Astrocyte of the cerebellum (primary cell): ENCODE measurements around the gene TMEM232.

Experiments used
- DNase-seq: peaks from one replicate; pipeline ENCODE4 v3.0.0-alpha.2; 2011; ENCODE audit warnings: low read depth
- H3K4me3 ChIP-seq: 2 replicates; pipeline ENCODE4 v1.5.1; 2011; ENCODE audit warnings: mild to moderate bottlenecking, low read depth, low read length, moderate library complexity
- CTCF ChIP-seq: IDR thresholded peaks from 2 replicates; pipeline ENCODE4 v1.5.1; 2012; ENCODE audit warnings: low read length, low read depth, moderate library complexity, mild to moderate bottlenecking; ENCODE audit errors: missing control alignments
- in situ Hi-C: cut with HindIII; loops from 2 replicates; pipeline ENCODE4 v1.10.0; 2017; ENCODE audit warnings: low sequenced_read_pairs

The TMEM232 gene

GRCh38 chr5:110377943-110378342, 348.5 kb downstream of the TMEM232 start:
- H3K4me3 ChIP-seq = no peak overlapping the region
- DNase-seq = no peak
- no peak for TF ChIP-seq CTCF
- in situ Hi-C loops = no loop called here

- in situ Hi-C loops = no loop called here
- DNase-seq = no peak
- no peak overlapping the region for H3K4me3 ChIP-seq
- TF ChIP-seq CTCF = no peak
Observed at GRCh38 chr5:110377361-110377760, 349.1 kb downstream of the TMEM232 start.

- in situ Hi-C loops = no loop called here
- TF ChIP-seq CTCF = no peak
- H3K4me3 ChIP-seq = no peak overlapping the region
- DNase-seq = no peak
Observed at GRCh38 chr5:110376281-110376951, 350.1 kb downstream of the TMEM232 start.

GRCh38 chr5:110371725-110372041, 354.8 kb downstream of the TMEM232 start:
- H3K4me3 ChIP-seq = no peak overlapping the region
- TF ChIP-seq CTCF = no peak
- in situ Hi-C loops = no loop called here
- no peak for DNase-seq

GRCh38 chr5:110371011-110371724, 355.3 kb downstream of the TMEM232 start:
- DNase-seq = no peak
- TF ChIP-seq CTCF = no peak
- in situ Hi-C loops = no loop called here
- H3K4me3 ChIP-seq = no peak overlapping the region
